Inferior parietal cortex (tissue), 1 donor: Measurements from ENCODE around the gene IMPA2.

Experiments
- DNase-seq: peaks from one replicate; pipeline ENCODE4 v3.0.0-alpha.2; 2016; ENCODE audit errors: extremely low spot score

IMPA2 gene

DNA sequence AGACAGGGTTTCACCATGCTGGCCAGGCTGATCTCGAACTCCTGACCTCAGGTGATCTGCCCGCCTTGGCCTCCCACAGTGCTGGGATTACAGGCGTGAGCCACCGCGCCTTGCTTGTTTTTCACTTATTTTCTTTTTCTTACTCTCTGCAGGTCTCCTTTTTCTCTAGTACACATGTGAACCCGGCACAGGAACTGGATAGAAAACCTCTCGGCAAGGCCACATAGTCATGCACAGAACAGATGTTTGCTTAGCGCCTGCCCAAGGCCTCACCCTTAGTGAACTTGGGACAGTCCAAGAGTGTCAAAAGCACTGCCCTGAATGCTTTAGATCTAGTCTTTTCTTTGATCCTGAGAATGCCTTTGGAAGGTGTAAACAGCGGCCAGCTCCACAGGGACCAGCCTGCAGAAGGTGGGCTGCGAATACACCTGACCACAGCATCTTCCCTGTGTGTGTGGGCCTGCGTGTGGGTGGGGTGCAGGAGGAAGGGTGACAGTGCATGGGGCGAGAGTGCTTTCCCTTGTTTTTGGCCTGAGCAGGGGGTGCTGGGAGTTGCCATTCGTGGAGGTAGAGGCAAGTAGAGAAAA is 27.0 kb downstream of the IMPA2 start:
- no peak for DNase-seq

DNA sequence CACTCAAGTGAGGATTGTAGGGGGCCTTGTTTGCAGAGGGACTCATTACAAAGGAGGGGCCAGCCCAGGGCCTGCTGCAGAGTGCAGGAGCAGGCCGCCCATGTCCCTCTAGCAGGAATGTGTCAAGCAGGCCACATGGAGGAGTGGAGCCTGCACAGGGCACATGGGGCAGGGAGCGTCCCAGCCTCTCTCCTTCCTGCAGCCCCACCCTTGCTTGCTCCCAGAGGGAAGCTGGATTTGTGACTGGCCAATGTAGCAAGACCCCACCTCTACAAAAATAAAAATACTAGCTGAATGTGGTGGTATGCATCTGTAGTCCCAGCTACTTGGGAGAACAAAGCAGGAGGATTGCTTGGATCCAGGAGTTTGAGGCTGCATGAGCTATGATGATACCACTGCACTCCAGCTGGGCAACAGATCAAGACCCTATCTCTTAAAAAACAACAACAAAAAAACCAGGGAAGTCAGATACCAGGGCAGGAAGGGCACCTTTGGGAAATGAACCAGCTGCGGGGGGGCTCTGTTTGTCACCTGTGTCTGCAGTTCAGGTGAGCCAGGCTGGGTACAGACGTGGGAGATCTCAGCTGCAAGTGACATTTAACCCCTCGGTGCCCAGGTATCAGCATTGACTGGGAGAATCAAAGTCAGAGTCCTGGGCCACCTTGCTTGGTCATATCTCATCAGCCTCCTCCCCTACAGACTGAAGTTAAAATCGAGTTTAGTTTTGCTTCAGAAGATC is 27.7 kb downstream of the IMPA2 start:
- no peak for DNase-seq

DNA sequence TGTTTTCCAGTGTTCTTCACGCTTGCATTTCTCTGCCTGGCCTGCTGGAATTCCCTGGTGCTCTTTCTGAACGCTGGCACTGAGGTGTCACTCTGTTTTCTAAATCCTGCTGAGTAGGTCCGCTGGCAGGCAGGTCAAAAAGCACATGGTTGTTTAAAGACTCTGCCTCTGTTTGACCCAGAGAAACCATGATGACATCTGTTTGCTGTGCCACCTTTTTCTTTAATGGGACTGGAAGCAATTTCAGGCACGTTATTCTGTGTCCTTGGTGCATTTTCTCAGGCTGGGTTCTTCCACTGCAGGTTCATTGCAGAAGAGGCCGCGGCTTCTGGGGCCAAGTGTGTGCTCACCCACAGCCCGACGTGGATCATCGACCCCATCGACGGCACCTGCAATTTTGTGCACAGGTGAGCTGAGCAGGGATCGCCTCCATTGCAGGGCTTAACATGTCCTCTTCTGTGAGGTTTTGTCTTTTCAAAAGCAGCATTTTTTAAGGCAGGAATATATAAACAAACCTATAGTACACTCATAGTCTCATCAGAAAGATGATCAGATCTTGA is 28.4 kb downstream of the IMPA2 start:
- no peak for DNase-seq

DNA sequence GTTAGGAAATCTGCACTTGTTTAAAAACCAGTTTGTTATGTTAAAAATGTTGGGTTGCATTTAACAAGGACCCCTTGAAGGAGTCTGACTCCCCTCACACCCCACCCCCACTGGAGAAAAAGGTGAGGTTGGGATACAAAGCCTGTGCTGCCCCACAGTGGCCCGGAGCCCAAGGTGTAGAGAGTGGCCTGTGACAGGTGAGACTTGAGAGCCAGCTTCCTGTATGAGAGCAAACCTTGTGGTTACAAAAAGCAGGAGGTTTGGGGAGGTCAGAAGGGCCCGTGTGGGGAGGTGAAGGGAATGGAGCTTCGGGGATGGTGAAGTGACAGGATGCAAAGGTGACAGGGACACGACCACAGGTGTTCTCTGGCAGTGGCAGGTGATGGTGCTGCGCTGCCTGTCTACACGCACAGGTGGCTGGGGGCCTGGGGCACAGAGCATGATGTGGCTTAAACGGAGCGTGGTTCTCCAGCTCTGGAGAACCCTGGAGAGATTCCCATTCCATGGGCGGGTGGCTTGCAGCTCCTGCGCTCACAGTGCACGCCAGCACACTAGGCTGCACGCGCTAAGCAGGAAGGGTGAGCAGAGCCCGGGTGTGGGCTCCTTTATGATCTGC is 29.0 kb downstream of the IMPA2 start:
- no peak for DNase-seq

DNA sequence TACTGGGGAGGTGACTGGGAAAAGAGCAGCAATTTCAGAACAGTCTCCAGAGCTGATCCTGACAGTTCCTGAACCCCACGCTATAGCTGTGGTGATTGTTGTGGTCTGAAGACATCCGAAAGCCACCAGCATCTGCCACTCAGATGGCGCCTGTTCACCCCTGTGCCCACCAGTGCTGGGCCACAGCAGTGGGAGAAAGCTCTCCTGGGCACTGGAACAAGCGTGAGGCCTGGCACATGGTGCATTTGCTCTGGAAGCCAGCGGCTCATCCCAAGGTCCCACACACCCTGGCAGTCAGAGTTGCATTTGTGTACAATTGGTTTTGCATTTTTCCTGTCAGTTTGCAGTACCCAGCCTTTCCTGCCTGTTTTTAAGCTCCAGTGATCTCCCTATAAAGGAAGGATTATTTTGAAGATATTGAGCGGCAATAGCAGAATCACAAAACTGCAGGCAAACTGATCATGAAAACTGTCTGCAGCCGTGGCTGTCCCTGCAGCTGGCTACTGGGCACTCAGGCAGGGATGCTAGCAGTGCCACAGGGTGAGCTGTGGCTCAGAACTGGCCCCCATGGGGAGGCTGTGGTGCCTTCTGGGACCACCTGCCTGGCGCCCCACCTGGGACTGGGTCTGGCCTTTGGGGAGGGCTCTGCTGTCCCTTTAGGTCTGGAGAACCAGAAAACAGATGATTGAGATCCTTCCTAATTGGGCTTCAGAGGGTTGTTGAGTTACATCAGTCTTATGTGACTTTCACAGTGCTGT is 30.1 kb downstream of the IMPA2 start:
- no peak for DNase-seq

DNA sequence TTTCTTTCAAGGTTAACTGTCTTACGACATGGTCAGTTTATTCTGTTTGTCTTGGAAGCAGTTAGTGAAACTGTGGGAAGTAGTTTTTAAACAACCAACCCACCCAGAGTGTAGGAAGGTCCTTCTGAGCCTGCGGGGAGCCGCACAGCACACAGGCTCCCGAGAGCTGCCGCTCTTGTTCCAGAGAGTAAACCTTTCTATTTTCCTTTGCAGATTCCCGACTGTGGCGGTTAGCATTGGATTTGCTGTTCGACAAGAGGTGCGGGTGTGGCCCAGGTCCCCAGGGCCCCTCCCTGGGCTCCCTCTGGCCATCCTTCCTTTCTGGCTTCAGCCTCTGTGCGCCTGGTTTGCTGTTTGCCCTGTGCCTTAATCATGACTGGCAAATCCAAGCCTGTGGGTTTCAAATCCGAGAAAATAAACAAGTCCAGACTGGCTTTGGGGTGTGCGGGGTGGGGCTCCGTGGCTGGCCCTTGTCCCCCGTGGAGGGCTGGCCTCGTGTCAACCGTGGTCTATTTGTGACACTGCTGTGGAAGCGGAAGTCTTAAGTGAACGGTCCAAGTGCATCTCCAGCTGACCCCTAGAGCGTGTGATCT is 30.7 kb downstream of the IMPA2 start:
- DNase-seq = no peak

DNA sequence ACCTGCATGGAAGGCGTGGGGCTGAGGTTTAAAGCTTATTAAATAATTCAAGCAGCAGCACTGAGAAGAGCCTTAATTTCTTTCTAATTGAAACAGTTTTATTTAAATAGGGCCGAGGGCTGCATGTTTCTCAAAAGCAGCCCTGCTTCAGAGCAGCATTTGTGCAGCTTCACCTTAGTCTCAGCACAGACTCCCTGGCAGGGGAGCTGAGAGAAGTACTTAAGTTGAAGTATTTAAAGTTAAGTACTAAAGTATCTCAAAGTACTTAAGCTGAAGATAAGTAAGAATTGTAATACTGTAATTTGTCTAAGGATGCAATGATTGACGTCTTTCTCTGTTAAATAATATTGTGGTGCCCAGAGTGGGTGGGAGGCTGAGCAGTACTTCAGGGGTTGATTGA is 31.4 kb downstream of the IMPA2 start:
- no peak for DNase-seq

DNA sequence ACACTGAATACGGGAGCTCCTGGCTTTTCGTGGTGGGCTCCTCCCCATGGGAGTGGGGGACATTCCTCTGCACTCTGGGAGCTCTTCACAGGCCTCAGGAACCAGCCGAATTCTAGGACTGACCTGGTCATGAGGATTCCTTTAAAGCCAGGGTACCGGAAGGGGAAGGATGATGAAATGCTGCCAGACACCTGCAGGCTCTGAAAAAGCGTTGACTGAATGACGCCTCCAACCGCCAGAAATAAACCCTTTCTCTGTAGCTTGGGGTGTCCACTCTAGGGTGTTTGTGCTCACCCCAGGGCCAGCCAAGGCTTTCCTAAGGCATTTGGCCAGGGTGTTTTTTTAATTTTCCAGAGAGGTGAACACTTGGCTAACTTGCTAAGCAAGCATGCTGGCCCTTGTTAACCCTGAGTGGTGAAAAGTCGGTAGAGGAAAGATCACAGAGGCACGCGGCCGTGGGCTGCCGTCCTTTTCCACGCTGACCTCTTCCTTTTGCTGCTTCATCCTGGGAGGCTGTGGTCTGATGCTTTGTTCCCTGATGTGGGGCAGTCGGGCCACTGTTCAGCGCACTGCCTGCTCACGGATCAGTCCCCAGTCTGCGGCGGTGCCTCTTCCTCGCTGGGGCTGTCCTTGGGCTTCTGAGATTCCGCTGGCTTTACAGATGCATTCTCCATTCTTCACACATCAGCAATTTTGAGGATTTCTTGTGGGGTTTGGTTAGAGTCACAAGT is 32.0 kb downstream of the IMPA2 start:
- no peak for DNase-seq

DNA sequence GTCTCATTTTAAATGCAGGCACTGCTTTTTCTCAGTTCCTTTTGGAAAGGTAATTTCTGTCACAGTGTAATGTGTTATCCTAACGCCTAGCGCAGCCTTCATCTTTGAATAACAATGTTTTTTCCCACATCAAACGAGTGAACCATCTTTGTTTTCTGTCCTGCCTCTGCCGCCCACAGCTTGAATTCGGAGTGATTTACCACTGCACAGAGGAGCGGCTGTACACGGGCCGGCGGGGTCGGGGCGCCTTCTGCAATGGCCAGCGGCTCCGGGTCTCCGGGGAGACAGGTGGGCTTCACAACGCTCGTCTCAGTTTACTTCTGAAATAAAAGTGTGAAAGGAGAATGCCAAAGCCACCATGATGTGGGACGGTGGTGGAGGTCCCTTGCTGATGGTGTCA is 32.8 kb downstream of the IMPA2 start:
- no peak for DNase-seq

DNA sequence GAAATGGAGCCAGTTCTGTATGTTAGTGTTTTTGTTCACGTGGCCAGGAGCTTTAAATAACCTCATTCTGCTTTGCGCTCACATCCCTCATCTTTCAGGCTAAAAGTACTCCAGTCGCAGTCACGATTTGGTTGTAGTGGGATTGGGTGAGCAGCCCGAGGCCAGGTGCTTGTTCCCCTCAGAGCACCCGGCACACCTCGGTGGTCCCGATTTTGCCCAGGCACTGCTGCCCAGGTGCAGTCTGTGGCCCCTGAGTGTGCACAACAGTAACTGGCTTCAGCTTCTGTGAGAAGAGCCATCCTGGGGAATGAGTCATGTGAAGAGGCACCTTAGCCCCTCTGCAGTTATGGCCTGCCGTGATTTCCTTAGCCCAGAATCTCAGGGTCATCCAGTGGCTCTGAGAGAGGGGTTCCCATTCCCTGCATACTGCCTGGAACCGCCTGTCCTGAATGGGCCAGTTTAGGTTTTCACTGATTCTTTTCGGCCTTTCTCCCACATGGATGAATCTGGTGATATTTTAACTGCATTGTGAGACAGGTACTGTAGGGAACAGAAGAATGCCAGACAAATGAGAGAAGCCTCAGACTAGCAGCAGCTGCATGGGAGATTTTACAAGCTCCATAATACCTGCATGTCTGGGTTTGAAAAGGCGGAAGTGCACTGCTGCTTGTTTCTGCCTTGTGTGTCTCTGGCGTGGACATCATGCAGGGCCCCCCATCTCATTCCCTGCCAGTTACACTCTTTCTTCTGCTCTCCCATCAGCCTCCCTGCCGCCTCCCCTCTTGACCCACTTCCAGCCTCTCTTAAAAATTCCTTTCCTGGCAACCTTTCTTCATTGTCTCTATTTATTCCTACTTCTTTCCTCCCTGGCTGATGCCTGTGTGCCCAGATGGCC is 33.5 kb downstream of the IMPA2 start:
- DNase-seq = no peak

DNA sequence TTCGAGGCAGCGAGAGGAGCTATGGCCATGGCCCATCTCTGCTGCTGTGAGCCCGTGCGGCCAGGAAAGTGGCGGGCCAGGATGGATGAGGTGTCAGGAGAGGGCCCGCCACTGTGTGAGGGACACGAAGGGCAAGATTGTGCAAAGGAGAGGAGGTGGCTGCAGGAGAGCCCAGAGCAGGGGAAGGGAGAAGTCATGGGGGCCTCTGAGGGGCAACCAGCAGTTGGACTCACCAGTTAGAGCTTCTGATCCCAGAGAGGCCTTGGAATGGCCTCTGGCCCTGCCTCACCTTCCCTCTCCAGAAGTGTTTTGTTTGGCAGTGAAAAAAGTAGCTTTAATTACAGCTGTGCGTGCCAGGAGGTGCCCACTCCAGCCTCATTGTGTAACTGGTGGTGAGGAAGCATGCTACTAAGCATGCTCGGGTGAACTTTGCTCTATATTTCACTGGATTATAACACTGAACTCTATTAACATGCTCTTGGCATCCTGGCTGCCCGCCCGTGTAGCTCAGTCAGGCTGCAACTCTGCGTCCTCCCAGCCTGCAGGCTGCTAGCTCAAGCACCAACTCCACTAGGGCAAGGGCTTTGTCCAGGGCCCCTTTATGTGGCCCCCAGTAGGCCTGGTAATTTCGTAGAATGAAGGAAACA is 34.2 kb downstream of the IMPA2 start:
- no peak for DNase-seq

DNA sequence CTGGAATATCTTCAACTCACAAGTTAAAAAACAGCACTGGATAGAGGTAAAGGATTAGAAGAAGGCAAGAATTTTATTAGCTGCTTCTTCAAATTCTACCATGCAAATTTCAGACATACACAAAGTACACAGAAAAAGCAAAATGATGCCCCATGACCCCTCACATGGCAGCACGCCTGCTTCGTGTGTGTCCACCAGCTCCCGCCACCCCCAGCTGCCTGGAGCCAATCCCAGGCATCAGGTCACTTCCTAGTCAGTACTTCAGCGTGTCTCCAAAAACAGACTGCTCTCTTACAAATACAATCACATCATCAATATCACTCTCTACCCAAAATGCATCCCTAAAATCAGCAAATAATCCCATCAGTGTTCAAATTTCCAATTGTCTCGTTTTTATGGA is 35.8 kb downstream of the IMPA2 start:
- DNase-seq = no peak

DNA sequence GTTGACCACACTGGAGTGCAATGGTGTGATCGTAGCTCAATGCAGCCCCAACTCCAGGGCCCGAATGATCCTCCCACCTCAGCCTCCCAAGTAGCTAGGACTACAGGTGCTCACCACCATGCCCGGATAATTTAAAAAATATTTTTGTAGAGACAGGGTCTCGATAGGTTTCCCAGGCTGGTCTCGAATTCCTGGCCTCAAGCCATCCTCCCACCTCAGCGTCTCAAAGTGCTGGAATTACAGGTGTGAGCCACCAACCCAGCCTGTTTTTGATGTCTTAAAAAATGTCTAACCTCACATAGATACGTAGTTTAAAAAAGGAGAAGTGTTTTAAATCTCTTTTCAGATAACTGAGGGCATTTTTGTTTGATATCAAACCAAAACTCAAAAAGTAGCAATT is 37.6 kb downstream of the IMPA2 start:
- DNase-seq = no peak

DNA sequence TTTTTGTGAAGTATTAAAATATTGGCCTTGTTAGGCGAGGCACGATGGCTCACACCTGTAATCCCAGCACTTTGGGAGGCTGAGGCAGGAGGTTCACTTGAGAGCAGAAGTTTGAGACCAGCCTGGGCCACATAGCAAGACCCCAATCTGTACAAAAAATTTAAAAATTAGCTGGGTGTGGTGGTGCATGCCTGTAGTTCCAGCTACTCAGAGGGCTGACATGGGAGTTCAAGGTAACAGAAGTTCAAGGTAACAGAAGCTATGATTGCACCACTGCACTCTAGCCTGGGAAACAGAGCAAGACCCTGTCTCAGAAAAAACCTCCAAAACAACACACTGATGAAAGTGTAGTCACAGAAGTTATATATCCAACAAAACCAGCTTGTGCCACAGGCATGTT is 39.8 kb downstream of the IMPA2 start:
- no peak for DNase-seq

DNA sequence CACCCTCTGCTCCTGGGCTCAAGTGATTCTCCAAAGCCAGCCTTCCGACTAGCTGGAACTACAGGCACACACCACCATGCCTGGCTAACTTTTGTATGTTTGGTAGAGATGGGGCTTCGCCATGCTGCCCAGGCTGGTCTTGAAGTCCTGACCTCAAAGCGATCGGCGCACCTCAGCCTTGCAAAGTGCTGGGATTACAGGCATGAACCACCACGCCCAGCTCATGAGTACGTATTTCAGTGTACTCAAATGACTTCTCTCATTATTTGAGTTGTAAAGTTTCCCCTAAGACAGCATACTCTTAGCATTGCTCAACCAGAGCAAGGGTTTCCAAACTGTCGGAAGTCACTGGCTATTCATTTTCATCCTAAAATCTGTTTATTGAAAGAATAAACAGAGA is 40.3 kb downstream of the IMPA2 start:
- no peak for DNase-seq

DNA sequence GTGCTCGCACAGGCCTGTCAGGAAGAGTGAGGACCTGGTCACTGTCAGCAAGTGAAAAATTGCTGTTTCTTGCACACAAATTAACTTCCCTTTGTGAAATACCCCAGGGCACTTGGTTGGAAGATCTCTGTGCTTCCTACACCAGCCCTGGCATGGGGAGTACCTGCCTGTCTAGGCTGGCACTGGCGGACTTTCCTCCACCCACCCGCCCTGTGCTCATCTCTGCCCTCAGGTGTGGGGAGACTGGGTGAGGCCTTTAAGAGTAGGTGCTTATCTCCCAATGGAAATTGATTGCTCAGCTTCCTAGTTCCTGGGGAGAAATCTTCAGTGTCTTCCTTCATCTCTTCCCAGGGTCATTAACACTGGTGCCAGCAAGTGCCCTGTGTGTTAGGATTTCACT is 42.1 kb downstream of the IMPA2 start:
- DNase-seq = no peak

DNA sequence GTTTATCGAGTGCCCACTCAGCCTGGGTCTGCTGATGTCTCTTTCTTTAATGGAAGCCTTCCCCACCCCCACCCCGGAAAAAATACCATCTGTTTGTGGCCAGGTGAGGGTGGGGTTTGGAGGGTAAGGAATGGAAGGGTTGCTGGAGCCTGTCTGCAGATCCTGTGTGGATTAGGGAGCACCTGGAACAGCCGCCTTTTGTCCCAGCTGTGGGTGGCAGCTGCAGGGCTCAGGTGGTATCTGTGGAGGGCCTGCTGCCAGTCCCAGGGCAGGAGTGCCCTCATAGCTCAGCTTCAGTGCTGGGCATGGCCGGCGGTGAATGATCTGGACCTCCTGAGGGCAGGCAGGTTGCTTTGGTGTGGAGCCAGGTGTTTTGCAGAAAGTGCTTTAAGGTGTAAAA is 45.3 kb downstream of the IMPA2 start:
- DNase-seq = no peak

DNA sequence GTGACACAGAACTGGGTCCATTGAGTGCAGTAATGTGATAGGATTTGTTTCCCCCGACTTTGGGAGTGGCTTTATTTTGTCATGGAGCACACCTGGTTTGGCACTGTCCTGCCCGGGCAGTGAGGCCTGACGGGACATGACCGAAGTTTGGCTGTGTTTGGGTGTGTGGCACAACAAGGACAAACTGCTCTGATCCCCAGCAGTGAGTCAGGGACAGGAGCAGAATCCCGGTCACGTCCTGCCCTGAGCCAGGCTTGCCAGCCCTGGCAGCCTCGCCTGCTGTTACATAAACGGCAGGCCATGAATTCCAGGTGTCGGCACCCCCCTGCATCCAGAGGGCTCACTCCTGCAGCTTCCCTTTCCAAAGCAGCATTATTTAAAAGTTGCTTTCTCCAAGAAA is 45.7 kb downstream of the IMPA2 start:
- no peak for DNase-seq

DNA sequence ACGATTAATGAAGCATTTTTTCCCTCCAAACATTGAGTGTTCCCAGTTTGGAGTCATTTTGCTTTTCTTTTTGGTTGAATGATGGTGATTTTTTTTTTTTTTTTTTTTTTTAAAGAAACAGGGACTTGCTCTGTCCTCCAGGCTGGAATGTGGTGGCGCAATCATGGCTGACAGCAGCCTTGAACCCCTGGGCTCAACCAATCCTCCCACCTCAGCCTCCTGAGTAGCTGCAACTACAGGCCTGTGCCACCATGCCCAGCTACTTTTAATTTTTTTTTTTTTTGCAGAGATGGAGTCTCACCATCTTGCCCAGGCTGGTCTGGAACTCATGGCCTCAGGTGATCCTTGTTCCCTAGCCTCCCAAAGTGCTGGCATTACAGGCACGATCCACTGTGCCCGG is 46.2 kb downstream of the IMPA2 start:
- DNase-seq = no peak
